SKM-1 treated with dmso at 0.1 percent for 144 hours (cell line): ENCODE measurements around the gene DDX19B.
A peak's percentile ranks its signal among the peaks of the same experiment; 100 is the strongest.
"Not testable (repeated sequence)": the region's sequence is repeated elsewhere in the genome, so short reads cannot be mapped to it uniquely, and the experiment has no call there.

ENCODE experiments used
- DNase-seq: peaks from one replicate; lab custom pipeline; 2025; ENCODE audit not compliant: unreplicated experiment; lab: John Stamatoyannopoulos, UW

Gene DDX19B

DNA sequence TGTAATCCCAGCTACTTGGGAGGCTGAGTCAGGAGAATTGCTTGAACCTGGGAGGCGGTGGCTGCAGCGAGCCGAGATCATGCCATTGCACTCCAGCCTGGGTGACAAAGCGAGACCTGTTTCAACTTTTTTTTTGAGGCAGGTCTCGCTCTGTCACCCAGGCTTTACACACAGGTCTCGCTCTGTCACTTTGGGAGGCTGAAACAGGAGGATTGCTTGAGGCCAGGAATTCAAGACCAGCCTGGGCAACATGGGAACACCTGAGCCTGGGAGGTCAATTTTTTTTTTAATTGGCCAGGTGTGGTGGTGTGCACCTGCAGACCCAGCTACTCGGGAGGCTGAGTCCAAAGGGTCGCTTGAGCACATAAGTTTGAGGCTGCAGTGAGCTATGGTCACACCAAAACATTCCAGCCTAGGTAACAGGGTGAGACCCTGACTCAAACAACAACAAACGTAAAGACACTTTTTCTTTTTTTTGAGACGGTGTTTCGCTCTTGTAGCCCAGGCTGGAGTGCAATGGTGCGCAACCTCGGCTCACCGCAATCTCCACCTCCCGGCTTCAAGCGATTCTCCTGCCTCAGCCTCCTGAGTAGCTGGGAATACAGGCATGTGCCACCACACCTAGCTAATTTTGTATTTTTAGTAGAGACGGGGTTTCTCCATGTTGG, 11.5 kb upstream of the DDX19B start:
- not testable (repeated sequence) for DNase-seq

DNA sequence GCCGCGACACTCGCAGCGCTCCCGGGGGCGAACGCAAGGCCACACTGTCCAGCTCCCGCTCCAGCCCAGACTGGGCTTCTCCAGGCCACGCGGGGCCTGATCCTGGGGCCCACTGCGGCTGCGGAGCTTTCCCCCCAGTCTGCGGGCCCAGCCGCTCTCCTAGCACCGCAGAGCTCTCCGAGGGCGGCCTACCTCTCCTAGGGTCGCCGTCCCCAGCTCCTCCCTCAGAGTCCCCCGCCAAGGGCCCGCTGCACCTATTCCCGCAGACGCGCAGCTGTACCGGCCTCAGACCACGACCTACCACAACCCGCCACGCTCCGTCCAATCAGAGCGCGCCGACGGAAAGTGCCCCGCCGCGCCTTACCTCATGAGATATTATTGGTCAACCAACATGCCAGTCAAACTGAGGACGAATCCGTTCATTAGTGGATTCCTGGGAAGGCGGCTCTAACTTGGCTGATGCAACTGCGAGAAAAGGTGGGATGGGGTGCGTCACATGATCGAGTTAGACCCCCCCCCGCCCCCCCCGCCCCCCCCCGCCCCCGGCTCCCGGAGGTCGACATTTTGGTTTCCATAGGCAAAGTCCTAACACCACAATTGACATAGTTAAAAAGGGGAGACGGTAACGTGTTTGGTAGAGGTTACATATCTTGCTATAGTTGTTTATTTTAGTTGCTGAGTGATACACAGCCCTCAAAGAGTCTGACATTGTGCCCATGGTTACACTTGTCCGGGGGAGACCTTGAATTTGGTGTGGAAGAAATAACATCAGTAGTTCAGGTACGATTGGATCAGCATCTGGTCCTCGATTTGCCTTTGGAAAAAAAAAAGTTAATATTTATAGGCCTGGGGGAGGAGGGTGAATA, 9.5 kb upstream of the DDX19B start, which contains the start of gene AARS1:
Gene AARS1, minus strand, starts transcription at position 278 of the 866 bp plus-strand sequence. CDS start 6,743 bp downstream, outside the sequence.
- DNase-seq: peak; percentile 93

DNA sequence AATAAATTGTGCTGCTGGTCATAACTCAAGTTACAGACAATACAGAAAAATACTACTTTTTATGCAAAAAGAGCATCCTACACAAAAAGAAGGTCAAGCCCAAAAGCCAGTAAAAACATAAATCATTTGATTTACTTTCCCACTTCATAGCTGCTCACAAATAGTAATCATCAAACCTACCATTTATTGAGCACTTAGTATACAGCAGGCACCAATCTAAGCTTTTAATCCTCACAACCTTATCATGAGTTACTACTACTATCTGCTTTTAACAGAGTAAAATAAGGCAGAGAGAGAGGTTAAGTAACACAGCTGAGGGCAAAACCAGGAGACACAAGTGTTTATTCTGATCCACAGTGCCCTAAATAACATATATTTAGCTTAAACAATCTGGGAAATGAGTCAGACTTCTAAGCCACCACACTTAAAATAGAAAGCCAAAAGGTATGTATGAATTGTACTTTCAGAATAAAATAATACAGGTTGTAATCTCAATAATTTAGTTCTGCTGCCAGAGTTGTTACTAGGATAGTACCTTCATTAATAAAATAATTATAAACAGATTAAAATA, 8.0 kb upstream of the DDX19B start:
- DNase-seq: no peak

DNA sequence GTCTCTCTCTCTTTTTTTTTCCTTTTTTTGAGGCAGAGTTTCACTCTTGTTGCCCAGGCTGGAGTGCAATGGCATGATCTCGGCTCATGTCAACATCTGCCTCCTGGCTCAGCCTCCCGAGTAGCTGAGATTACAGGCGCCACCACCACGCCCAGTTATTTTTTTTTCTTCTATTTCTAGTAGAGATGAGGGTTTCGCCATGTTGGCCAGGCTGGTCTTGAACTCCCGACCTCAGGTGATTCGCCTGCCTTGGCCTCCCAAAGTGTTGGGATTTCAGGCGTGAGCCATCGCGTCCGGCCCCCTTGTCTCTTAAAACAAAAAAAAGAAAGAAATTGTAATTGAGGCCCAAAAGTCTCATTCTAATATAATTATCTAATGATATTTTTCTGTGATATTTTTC, 6.8 kb upstream of the DDX19B start:
- DNase-seq: not testable (repeated sequence)

DNA sequence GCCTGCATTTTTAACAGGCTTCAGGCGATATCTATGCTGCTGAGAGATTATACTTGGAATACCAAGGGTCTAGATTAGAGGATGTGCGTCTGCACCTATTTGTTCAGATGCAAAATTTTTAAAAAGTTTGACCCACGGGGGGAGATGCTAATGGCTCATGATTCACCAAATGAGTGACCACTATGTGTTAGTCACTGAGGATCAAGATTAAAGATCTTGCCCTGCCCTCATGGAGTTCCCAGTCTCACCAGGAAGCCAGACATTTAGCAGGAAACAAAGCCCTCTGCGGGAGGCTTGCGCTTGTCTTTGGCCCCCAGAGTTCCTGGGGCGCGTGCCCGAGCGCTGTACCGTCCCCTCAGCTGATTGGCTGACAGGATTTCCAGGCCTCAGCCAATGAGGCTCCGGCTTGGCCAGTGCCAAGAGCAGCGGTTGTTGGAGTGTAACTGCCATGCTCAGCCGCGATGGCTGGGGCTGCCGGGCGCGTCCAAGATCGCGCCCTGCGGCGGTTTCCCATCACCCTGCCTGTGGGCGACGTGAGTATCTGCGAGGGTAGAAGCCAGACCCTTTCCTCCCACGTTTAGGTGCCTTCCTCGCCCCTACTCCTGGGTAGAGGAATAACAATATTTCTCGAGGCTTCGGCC, 4.5 kb upstream of the DDX19B start:
- no peak for DNase-seq

DNA sequence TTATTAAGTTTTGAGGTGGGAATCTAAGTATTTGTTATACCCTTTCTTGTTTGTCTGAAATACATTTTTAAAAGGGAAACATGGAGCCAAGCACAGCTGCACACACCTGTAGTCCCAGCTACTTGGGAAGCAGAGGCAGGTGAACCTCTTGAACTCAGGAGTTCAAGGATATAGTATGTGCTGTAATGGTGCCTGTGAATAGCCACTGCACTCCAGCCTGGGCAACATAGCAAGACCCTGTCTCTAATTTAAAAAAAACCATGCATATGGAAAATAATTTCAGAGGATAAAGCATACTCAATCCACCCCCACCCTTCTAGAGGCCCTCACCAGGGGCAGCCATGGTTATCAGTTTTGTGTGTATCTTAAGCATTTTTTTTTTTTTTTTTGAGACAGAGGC, 3.4 kb upstream of the DDX19B start:
- no peak for DNase-seq

DNA sequence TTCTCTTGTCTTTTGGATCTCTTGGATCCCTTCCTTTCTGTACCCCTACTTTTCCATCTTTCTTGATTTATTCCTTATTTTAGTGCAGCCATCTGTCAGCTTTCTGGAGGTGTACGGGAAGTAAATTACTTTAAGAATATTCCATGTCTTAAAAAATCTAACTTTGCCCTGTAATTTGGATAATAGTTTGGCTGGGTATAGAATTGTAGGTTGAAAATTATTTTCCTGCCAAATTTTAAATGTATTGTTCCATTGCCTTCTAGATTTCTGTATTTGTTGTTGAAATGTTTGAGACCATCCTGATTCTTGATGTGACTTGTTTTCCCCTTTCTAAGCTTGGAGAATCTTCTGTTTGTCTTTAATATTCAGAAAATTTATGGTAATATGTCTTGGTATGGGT, 2.1 kb downstream of the DDX19B start:
- DNase-seq: no peak

DNA sequence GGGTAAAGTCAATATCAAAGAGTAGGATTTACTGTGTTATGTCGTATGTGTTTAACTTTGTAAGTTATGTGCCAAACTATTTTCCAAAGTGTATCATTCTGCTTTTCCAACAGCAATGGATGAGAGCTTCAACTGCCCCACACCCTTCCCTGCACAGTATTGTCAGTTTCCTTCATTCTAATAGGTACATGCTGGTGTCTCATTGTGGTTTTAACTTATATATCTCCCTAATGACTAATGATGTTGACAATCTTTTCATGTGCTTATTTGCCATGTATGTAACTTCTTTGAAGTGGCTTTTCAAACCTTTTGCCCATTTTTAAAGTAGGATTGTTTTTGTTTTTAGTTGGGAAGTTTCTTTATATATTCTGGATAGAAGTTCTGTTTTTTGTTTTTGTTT, 3.8 kb downstream of the DDX19B start:
- DNase-seq: no peak

DNA sequence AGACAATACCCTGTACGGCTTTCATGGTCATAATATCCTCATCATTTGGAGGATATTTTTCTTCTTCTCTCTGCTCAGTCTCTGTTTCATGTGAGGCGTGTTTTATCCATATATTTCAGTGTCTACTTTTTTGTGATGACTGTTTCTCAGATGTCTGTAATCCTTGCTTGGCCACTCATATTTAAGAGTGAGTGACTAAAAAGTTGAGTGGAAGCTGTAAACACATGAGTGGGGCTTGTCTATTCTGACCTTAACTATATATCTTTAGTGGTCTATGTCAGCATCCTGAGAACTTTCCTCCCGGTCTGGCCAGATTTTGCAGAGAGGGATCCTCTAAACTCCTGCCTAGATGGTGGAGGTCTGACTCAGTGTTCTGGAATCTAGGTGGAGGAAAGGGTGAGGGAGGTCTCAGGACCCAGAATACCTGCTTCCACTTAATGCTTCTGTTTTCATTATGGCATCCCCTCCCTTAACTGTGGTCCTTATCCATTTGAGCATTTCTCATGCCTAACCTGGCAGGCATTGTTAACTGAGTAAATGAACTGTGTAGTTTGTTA, 6.0 kb downstream of the DDX19B start:
- no peak for DNase-seq

DNA sequence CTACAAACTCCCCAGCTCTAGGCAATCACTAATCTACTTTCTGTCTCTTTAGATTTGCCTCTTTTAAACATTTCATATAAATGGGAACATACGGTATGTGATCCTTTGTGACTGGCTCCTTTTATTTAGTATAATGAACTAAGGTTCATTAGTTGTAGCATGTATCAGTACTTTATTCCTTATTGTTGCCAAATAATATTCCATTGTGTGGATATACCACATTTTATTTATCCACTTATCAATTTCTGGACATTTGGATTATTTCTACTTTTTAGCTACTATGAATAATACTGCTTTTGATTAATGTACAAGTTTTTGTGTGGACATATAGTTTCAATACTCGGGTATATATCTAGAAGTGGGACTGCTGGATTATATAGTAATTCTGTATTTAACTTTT, 7.9 kb downstream of the DDX19B start:
- no peak for DNase-seq

DNA sequence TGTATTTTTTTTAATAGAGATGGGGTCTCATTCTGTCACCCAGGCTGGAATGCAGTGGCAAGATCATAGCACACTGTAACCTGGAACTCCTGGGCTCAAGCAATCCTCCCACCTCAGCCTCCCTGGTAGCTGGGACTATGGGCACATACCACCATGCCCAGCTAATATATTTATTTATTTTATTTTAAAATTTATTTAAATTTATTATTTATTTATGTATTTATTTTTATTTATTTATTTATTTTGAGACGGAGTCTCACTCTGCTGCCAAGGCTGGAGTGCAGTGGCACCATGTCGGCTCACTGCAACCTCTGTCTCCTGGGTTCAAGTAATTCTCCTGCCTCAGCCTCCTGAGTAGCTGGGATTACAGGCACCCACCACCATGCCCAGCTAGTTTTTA, 8.7 kb downstream of the DDX19B start:
- not testable (repeated sequence) for DNase-seq

DNA sequence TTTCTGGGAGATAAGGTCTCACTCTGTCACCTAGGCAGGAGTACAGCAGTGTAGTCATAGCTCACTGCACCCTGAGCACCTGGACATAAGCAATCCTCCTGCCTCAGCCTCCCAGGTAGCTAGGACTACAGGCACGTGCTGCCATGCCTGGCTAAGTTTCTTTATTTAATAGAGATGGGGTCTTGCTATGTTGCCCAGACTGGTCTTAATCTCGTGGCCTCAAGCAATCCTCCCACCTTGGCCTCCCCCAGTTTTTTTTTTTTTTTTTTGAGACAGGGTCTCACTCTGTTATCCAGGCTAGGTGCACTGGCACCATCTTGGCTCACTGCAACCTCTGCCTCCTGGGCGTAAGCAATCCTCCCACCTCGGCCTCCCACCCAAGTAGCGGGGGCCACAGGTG, 21.1 kb downstream of the DDX19B start:
- DNase-seq: no peak

DNA sequence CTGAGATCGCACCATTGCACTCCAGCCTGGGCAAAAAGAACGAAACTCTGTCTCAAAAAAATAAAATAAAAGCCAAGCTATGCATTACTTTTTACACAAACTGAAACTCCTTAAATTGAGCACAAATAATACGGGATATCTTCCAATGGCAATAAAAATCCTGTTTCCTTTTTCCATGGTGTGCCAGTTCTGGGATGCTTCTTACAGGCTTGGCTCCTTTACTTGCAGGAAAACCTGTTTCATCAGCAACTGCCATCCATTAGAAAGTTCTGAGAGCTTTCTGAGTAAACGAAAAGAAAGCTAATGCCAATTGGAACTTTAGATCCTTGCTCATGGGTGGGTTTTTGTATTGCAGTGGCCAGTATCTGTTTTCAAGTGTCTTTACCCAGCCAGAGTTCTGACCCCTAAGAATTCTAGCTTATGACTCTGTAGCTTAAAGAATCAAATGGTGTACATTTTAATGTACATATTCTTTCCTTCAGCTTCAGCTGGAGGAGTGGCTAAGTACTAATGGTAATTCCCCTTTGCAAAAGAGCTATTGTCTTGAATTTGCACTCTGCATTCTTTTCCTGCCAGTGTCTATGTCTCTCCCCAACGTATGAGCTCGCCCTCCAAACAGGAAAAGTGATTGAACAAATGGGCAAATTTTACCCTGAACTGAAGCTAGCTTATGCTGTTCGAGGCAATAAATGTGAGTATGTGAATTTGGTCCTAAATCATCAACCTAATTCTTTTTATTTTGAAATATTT, 26.2 kb downstream of the DDX19B start:
- DNase-seq: no peak

DNA sequence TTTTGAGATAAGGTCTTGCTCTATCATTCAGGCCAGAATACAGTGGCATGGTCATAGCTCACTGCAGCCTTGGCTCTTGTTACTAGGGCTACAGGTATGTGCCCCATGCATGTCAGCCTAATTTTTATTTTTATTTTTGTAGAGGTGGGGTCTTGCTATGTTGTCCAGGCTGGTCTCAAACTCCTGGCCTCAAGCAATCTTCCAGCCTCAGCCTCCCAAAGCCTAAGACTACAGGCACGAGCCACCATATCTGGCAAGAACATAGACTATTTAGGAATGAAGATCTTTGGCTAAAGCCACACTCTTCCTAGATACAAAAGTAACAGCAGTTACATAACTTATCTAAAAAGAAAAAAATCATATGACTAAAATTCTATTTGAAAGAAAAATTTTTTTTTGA, 32.1 kb downstream of the DDX19B start:
- DNase-seq: no peak

DNA sequence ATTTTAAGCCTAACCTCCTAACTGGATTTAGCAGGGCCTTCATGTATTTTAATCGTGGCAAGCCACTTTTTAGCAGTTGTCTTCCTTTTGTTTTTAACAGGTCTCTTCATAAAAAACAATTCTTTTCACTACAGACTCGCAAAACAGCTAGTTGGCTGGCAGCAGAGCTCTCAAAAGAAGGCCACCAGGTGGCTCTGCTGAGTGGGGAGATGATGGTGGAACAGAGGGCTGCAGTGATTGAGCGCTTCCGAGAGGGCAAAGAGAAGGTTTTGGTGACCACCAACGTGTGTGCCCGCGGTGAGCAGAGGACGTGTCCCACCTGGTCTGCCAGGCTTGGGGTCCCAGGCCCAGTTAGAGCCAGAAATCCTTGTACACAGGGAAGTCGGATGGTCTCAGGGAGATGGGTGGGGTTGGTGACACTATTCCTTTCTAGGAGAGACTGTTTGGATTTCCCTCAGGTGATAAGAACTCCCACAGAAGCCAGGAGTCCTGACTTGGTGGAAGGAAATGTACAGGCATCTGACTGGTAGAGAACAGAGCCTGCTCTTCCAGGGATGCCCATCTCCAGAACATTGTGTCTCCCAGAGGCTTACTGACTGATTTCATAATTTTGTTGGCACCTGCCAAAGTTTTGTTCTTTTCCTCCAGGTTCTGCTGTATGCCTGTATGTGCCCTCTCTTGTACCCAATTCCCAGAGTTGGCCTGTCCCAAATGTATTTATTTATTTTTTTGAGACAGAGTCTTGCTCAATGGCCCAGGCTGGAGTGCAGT, 32.8 kb downstream of the DDX19B start:
- no peak for DNase-seq

DNA sequence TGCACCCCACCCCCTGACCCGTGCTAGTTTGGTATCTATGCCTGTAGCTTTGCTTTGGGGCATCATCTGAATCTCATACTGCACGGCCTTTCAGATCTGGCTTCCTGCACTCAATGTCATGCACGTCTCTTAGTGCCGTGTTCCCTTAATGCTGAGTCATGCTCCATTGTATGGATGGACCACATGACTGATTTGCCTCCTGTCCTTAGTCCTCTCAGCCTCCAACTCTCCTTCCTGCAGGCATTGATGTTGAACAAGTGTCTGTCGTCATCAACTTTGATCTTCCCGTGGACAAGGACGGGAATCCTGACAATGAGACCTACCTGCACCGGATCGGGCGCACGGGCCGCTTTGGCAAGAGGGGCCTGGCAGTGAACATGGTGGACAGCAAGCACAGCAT, 33.7 kb downstream of the DDX19B start:
- DNase-seq: not testable (repeated sequence)

DNA sequence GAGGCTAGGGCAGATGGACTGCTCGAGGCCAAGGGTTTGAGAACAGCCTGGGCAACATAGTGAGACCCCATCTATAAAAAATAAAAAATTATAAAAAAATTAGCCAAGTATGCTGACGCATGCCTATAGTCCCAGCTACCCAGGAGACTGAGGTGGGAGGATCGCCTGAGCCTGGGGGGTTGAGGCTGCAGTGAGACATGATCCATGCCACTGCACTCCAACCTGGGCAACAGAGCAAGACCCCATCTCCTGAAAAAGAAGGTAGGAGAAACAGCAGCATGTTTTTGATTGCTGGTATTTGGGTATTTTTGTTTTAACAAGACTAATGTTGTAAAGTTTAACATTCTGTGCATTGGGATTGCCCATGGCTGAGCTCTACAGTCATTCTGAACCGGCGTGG, 38.8 kb downstream of the DDX19B start:
- no peak for DNase-seq

DNA sequence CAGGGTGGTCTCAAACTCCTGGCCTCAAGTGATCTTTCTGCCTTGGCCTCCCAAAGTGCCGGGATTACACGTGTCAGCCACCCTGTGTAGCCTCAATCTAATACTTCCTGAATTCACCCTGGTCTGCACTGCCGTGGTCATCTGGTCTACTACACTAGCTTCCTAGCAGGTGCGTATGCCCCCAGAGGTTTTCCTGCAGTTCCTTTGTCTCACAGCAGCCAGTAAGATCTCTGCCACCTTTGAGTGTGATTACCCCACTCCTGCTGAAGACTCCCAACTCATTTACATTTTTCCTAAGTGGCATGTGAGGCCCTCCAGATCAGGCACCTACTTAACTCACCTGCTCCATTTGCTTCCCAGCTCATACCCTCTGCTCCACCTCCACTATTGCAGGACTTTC, 42.6 kb downstream of the DDX19B start:
- no peak for DNase-seq

DNA sequence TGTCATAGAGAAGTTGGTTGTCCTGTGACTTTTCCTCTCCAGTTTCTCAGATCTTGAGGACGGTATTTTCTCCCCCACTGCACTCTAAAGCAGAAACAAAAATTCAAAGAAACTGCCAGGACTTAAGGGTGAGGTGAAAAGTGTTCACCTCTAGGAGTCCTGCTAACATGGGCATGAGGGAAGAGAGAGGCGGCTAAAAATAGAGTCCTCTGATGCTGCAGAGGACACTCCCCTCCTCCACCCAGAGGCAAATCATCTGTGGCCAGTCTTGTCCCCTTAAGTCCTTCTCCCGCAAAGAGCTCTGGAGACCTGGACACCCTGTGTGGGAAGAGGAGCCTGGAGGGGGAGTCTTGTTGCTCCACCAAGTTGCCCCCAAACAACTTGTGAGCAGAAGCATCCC, 43.0 kb downstream of the DDX19B start:
- no peak for DNase-seq

DNA sequence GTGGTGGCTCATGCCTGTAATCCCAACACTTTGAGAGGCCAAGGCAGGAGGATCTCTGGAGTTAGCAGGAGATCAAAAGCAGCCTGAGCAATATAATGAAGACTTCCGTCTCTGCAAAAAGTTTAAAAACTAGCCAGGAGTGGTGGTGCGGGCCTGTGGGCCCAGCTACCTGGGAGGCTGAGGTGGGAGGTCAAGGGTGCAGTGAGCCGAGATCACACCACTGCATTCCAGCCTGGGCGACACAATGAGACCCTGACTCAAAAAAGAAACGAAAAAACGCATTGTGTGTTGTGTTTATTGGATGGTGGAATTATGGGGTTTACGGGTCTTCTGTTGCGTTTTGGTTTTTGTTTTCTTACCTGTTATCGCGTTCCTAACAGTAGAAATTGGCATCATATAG, 46.9 kb downstream of the DDX19B start:
- DNase-seq: no peak
